ENCODE results near the gene XPO6. TPM values are rescaled to one million over a fixed set of nuclear protein-coding genes. Genes with fewer than 3 reads are reported as not detected.
A peak's percentile ranks its signal among the peaks of the same experiment; 100 is the strongest.

Gene XPO6
- total RNA-seq, 2 donors from 2014 or later: 34.6 to 46.4 TPM

DNA sequence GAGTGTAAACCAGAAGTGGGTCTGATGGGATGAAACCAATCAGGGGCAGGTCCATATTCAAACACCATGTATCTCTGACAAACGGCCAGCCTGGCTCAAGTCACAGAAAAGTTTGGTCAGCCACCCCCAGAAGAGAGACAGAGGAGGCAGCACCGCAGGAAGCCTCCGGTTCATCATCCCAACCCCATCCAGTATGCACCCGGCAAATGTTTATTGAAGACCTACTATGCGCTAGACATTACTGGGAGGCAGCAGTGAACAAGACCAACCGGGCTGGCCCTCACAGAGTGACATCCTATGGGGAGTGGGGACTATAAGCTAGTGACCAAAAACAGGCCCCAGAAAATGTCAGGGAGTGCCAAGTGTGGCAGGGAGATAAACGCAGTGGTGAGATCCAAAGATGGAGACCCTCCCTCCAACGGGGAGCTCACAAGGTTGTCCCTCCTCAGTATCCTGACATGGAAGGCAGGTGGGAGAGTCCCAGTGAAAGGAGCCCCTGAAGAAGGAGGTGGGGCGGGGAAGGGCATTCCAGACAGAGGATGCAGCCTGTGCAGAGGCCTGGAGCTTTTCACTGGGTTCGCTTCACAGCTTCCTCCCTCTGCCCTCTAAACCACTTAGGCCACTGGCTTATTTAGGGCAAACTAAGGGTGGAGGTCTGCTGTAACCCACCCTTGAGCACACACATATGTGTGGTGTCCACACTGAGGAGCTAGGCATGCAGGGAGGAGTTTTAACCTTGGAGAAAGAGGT, 150.2 kb downstream of the XPO6 start:
- no peak for DNase-seq
- intact Hi-C loops (cut with DNase I): loop anchor here (10.0 kb wide), 1 partner anchor 427 kb away; no protein-coding TSS in a partner anchor
- no peak for ATAC-seq

DNA sequence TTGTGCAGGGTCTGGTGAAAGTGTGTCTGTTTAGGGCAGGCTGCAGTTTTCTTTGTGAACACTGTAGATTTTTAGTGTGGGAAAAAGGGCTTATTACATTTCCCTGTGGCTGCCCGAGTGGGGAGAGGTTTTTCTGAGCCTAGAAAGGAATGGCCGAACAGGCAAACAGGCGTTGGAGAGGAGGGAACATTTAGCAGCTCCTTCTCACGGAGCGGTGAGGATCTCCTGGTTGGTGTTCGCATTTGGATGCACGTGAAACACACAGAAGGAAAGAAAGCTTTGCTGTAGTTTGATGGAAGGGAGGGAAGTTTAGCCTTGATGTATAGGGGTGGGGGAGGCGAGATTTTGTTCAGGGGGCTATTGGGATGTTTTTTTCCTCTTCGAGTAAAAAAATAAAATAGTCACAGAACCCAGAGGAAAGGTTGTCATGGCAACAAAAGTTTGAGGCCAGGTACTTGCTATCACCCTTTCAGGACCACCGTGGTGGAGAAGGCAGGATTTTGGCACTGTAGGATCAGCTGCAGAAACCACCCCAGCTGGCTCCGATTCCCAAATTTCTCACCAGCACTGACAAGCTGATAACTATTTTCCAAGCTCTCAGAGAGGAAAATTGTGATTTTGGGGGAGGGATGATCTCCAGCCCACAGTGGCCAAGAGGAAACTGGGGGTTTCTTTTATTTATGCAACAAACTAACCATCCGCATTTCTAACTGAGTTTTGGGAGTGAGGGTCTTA, 151.8 kb downstream of the XPO6 start:
- ATAC-seq (no peak), DNase-seq (no peak)
- intact Hi-C loops (cut with DNase I): loop anchor here (10.0 kb wide), 1 partner anchor 425 kb away; no protein-coding TSS in a partner anchor

DNA sequence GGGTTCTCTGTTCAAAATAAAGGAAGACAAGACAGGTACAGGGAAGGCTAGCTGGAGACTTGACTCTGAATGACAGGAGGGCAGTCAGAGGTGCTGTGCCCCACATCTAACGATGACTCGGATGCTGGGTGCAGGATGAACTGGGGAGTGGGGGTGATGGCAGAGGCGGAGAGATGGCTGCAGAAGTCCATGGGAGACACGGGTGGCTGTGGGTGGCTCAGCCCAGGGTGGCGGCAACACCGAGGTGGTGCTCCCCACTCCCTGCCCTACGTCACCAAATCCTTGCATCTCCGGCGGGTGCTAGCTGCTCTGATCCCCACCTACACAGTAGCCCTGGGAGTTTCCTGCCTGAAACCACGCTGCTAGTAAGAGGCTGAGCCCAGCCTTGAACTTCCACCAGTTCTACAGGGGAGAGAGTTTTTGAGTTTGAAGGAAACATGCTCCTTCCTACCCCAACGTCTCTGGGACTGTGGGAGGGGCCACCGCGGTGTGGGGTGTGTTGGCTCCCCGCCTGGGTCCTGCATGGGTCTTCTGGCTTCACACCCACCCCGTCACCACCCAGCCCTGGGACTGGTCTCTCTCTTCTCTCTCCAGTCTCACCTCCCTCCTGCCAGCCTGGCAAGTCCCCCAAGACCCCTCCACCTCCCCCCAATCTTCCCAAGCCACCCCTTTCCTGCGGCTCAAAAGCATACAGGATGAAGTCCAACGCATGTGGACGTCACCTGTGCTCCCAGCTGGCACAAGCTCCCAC, 152.8 kb downstream of the XPO6 start:
- ATAC-seq (no peak), DNase-seq (no peak)

DNA sequence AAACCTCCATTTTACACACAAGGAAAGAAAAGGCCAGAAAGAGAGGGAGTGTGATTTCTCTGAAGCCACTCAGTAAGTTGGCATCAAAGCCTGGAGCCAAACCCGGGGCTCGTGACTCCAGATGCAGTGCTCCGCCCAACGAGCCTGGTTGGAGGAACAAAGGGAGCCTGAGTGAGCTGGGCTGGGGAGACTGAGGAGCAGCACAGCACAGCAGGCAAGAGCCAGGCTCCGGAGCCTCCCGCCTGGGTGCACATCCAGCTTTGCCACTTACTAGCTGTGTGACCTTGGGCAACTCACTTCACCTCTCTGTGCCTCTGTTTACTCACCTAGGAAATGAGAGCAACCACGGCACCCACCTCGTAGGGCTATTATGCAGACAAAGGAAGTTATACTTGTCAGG, 153.8 kb downstream of the XPO6 start:
- no peak for ATAC-seq

More for the DNA sequence above, 152.8 kb downstream of the XPO6 start:
- intact Hi-C loops (cut with DNase I): no loop called here

DNA sequence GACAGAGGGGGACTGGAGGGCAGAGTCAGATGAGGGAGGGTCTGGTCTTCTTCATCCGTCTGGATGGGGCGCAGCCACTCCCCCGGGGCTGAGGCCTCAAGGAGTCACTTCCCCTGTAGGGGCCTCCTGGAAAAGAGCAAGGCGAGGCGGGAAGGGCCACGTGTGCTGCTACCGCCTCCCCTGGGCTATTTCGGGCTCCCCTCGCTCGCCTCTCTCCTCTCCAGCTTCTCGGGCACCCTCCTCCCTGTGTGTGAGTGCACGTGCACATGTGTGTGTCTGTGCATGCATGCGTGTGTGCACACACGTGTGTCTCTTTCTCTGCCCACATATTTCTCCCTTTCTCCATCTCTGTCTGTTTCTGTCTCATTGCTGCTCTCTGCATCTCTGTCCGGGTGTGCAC, 158.3 kb downstream of the XPO6 start:
- intact Hi-C loops (cut with DNase I): no loop called here
- DNase-seq (no peak), ATAC-seq (peak in 1 of 2 donors; percentile 61)

More for the DNA sequence above, 153.8 kb downstream of the XPO6 start:
- DNase-seq: no peak
- intact Hi-C loops (cut with DNase I): no loop called here

DNA sequence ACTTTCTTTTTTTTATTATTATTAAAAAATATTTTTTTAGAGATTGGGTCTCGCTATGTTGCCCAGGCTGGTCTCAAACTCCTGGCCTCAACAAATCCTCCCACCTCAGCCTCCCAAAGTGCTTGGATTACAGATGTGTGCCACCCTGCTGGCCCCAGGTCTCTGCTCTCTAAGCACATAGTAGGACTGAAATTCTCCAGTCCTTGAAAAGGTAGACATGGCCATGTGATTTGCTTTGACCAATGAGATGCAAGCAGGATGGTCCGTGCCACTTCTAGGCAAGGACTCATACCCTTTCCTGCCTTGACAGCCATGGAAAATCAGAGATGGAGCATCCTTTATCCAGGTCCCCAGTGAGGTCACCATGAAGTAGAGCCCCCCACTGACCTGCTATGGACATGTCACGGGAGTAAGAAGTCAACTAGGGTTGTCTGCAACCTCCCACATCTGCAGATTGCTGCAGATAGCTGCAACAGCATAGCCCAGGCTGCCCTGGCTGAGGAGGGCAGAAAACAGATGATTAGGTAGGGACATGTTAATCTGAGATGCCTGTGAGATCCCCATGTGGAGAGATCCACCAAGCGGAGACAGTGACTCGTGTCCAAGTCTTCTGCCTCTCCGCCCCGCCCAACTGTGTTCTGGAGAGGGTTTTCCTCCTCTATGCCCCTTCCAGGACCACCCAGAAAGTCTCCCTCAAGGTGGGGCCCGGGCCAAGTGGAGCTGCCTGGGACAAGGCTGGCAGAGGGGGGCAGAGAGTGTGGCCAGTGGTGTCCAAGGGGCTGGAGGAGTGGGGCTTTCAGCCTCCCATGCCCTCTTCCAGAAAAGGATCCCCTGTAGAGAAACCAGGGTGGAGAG, 159.3 kb downstream of the XPO6 start:
- intact Hi-C loops (cut with DNase I): no loop called here
- DNase-seq (no peak), ATAC-seq (no peak)

DNA sequence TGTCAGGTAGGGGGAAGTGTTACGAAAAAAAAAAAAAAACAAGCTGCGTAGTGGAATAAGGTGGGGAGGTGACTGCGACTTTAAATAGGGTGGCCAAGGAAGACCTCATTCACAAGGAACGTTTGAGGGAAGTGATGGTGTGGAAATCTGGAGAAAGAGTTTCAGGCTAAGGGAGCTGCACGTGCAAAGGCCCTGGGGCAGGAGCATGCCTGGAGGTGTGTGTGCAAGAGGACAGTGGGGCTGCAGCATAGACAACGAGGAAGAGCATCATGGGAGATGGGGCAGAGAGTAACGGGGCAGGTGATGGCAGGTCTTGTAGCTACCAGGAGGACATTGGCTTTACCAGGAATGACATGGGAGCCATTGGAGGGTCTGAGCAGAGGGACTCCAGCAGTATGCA, 160.3 kb downstream of the XPO6 start:
- ATAC-seq: no peak
- no peak for DNase-seq
- intact Hi-C loops (cut with DNase I): no loop called here

Other genes with a start within 250 kb of the XPO6 start
- gene GSG1L, start 148.3 kb downstream of the XPO6 start, total RNA-seq: 10 to 100 TPM; 10.5 to 63.9 TPM
- 1 to 10 TPM in 1 of 2 donors, under 1 TPM in 1; 0.42 to 1.3 TPM for gene SBK1, start 80.6 kb upstream of the XPO6 start, total RNA-seq
- 1 to 10 TPM in 1 of 2 donors, under 1 TPM in 1; 0.56 to 1.4 TPM for gene NPIPB6, start 151.5 kb upstream of the XPO6 start, total RNA-seq
- gene EIF3CL, start 191.9 kb upstream of the XPO6 start, total RNA-seq: 10 to 100 TPM; 17.2 to 32.4 TPM

Data from left cardiac atrium (tissue), 4 donors.